ENCODE results near the gene ACAA1. TPM values are rescaled to one million over a fixed set of nuclear protein-coding genes. Genes with fewer than 3 reads are reported as not detected.

ACAA1 gene
- total and polyA plus RNA-seq, 2 of the 13 experiments (the other 11 are each of a cell fraction or from before 2014, with no cell fraction given) = 60.8 to 188 TPM

DNA sequence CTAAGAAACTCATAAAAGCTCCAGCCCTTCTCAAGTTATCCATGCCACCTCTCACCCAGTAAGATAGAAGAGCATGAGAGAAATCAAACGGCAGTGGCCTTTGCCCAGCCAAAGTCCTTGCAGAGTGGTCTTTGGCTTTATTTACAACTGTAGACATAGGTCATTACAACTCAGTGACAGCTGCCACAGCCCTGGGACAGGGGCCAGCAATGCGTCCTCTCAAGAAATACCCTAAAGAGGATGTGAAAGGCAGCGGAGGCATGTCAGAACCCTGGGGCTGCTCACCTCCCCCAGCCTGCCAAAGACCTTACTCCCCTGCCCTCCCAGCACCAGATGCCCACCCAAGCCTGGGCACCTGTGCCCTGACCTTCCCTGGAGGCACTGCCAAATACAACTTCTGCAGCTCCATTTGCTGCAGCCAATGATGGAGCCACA is 6.3 kb downstream of the ACAA1 start (continued):
- TF ChIP-seq, protein P1, sequence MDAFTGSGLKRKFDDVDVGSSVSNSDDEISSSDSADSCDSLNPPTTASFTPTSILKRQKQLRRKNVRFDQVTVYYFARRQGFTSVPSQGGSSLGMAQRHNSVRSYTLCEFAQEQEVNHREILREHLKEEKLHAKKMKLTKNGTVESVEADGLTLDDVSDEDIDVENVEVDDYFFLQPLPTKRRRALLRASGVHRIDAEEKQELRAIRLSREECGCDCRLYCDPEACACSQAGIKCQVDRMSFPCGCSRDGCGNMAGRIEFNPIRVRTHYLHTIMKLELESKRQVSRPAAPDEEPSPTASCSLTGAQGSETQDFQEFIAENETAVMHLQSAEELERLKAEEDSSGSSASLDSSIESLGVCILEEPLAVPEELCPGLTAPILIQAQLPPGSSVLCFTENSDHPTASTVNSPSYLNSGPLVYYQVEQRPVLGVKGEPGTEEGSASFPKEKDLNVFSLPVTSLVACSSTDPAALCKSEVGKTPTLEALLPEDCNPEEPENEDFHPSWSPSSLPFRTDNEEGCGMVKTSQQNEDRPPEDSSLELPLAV (CRISPR knock-in tag; conservative IDR thresholded peaks at IDR 0.05; ENCODE audit: low read depth) = no peak
- TF ChIP-seq ZNF337 (CRISPR knock-in tag; IDR thresholded peaks at IDR 0.05; ENCODE audit: borderline replicate concordance, low read depth) (no peak), ZNF484 (CRISPR knock-in tag; IDR thresholded peaks at IDR 0.05; ENCODE audit: borderline replicate concordance, low read depth) (no peak), ONECUT2 (CRISPR knock-in tag; IDR thresholded peaks at IDR 0.05) (no peak), ATAD3A (CRISPR knock-in tag; IDR thresholded peaks at IDR 0.05) (no peak), ZNF562 (CRISPR knock-in tag; IDR thresholded peaks at IDR 0.05; ENCODE audit: borderline replicate concordance) (no peak), ZXDC (CRISPR knock-in tag; IDR thresholded peaks at IDR 0.05) (no peak), MAFK (conservative IDR thresholded peaks at IDR 0.05 in 1 of 2, IDR thresholded peaks at IDR 0.05 in 1 of 2; ENCODE audit: low read length in 2 of 2) (no peak), NFKBIZ (CRISPR knock-in tag; IDR thresholded peaks at IDR 0.05) (no peak), ZKSCAN5 (CRISPR knock-in tag; IDR thresholded peaks at IDR 0.05) (no peak), KAT8 (CRISPR knock-in tag; IDR thresholded peaks at IDR 0.05) (peak; percentile 49; the same call in 1 of the 2 replicates), GMEB1 (CRISPR knock-in tag; IDR thresholded peaks at IDR 0.05; ENCODE audit: borderline replicate concordance) (no peak), ZNF792 (CRISPR knock-in tag; IDR thresholded peaks at IDR 0.05) (no peak), ZSCAN5A (CRISPR knock-in tag; IDR thresholded peaks at IDR 0.05; ENCODE audit: borderline replicate concordance) (no peak), ZNF569 (CRISPR knock-in tag; IDR thresholded peaks at IDR 0.05; ENCODE audit: borderline replicate concordance) (no peak), EED (CRISPR knock-in tag; IDR thresholded peaks at IDR 0.05) (no peak), TCF7 (IDR thresholded peaks at IDR 0.05; ENCODE audit: low read depth) (0 out of 2 replicates have a peak, but pooled peaks have one; percentile 29), PITX1 (CRISPR knock-in tag; IDR thresholded peaks at IDR 0.05) (peak; percentile 59), MYC (CRISPR knock-in tag; IDR thresholded peaks at IDR 0.05; ENCODE audit: borderline replicate concordance) (no peak), KMT2A (CRISPR knock-in tag; IDR thresholded peaks at IDR 0.05) (no peak)
- TF ChIP-seq, protein P2, sequence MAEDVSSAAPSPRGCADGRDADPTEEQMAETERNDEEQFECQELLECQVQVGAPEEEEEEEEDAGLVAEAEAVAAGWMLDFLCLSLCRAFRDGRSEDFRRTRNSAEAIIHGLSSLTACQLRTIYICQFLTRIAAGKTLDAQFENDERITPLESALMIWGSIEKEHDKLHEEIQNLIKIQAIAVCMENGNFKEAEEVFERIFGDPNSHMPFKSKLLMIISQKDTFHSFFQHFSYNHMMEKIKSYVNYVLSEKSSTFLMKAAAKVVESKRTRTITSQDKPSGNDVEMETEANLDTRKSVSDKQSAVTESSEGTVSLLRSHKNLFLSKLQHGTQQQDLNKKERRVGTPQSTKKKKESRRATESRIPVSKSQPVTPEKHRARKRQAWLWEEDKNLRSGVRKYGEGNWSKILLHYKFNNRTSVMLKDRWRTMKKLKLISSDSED (CRISPR knock-in tag; IDR thresholded peaks at IDR 0.05) = no peak
